PFSK-1 (cell line): ENCODE measurements around the gene VAMP4.

Experiments
- FOXP2 ChIP-seq: optimal IDR thresholded peaks from 2 replicates; pipeline ENCODE3; 2011; ENCODE audit warnings: borderline replicate concordance, control low read depth, inconsistent platforms; ENCODE audit not compliant: insufficient read depth; ENCODE audit errors: extremely low read length, extremely low read depth
- POLR2AphosphoS5 ChIP-seq: IDR thresholded peaks from 2 replicates; pipeline ENCODE4 v1.6.1; 2012; ENCODE audit warnings: low read depth, mild to moderate bottlenecking, control low read depth, low read length, moderate library complexity
- REST ChIP-seq, 2 experiments: IDR thresholded peaks; 2 replicates each; pipeline versions ENCODE4 v1.6.1 to v1.8.0; 2011 to 2012; ENCODE audit warnings: low read depth in 2 of 2, low read length in 2 of 2, control low read depth in 1 of 2, inconsistent platforms in 1 of 2, mild to moderate bottlenecking in 1 of 2, moderate library complexity in 1 of 2; ENCODE audit not compliant: insufficient read depth in 1 of 2
- SIN3A ChIP-seq: IDR thresholded peaks from 2 replicates; pipeline ENCODE4 v1.6.1; 2012; ENCODE audit warnings: mild to moderate bottlenecking, low read length, moderate library complexity, borderline replicate concordance; ENCODE audit not compliant: insufficient read depth
- TAF1 ChIP-seq: IDR thresholded peaks from 2 replicates; pipeline ENCODE4 v1.6.1; 2012; ENCODE audit warnings: low read length, control low read depth, borderline replicate concordance; ENCODE audit not compliant: insufficient read depth

VAMP4 gene

DNA sequence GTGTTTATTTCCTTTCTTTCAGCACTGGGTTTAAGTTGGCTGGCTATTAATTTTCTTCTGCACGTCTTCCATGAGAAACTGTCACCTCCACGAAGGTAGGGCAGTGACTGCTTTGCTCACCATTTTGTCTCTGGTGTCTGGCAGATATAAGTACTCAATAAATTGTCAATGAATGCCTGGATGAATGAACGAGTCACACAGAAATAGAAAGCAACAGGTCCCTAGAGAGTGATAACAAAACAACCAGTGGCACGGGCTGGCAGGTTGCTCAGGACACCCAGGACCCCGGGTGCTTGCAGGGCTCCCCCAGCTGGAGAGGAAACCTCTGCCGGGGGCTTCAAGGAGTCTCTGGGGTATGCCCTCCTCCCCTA is 86.1 kb downstream of the VAMP4 start:
- TF ChIP-seq FOXP2 (no peak), REST (IDR thresholded peaks at IDR 0.05; ENCODE audit: insufficient read depth in 1 of 2, low read depth in 2 of 2, low read length in 2 of 2) (no peak), POLR2AphosphoS5 (no peak), TAF1 (no peak), SIN3A (no peak)

DNA sequence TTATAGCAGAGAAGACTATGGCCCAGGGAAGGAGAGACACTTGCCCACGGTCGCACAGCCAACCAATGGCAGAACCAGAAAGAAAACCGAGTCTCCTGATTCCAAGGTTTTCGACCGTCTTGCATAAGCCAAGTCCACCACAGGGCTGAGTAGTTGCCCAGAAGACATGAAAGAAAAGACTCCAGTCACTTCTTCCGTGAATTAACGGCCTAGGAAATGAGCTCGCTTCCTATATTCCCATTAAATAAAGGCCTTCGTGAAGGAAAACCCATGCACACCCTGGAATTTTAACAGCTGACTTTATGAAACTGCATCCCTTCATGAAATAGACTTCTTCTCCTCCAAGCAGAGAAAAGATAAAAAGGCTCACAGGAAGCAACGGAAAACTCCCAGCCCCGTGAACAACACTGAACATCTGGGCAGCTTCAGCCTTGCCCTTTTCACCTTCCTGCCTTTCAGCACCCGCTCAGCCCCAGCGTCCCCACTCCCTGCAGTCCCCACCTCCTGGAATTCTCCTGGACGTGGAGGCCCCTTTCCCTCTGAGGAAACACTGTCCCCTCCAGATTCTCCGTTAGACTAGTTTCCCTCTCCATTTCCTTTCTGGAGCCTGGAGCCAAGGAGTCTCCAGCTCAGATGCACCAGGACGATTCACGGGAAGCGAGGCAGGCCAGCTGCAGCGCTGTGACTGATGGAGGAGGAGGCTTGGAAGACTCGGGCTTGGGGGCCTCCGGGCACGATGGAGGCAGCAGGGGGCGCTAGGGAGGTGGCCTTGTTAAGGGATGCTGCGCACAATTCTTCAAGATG is 86.7 kb downstream of the VAMP4 start:
- TF ChIP-seq FOXP2, result peak; percentile 80
- TF ChIP-seq SIN3A, result no peak

- TF ChIP-seq SIN3A (no peak), FOXP2 (no peak), POLR2AphosphoS5 (no peak), TAF1 (no peak), REST (IDR thresholded peaks at IDR 0.05; ENCODE audit: insufficient read depth in 1 of 2, low read depth in 2 of 2, low read length in 2 of 2) (no peak)
Measured at GRCh38 chr1:171654201-171654941, 87.5 kb downstream of the VAMP4 start.

DNA sequence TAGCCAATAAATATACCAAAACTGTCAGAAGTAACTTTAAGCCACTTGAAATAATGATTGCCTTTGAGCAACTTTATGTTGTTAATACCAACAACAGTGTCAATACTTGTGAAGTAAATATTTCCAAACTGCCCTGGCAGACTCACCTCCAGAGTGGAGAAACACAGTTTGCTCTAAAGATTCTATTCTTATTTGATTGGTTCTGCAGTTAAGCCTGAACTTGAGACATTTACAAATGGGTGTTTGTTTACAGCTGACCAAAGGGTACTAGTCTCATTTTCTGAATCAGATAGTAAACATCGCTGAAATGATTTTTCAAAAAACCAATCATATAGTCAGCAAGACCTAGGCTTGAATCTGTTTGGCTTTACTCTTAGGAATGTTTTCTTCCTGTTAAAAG is 88.1 kb downstream of the VAMP4 start:
- TF ChIP-seq REST (IDR thresholded peaks at IDR 0.05; ENCODE audit: insufficient read depth in 1 of 2, low read depth in 2 of 2, low read length in 2 of 2), result no peak
- no peak for TF ChIP-seq FOXP2
- no peak for TF ChIP-seq POLR2AphosphoS5
- no peak for TF ChIP-seq TAF1
- TF ChIP-seq SIN3A, result no peak

GRCh38 chr1:171652234-171652822 is 89.5 kb downstream of the VAMP4 start, which contains the start of gene MYOC:
Gene MYOC, minus strand, starts transcription at chr1:171652688. Its CDS starts 77 bp downstream, at chr1:171652611.
- TF ChIP-seq SIN3A (no peak), TAF1 (no peak), POLR2AphosphoS5 (no peak), REST (IDR thresholded peaks at IDR 0.05; ENCODE audit: insufficient read depth in 1 of 2, low read depth in 2 of 2, low read length in 2 of 2) (no peak), FOXP2 (no peak)
